ENCODE results near the gene TJP3.
A peak's percentile ranks its signal among the peaks of the same experiment; 100 is the strongest.
"Not testable (repeated sequence)": the region's sequence is repeated elsewhere in the genome, so short reads cannot be mapped to it uniquely, and the experiment has no call there.

TJP3 gene, protein sequence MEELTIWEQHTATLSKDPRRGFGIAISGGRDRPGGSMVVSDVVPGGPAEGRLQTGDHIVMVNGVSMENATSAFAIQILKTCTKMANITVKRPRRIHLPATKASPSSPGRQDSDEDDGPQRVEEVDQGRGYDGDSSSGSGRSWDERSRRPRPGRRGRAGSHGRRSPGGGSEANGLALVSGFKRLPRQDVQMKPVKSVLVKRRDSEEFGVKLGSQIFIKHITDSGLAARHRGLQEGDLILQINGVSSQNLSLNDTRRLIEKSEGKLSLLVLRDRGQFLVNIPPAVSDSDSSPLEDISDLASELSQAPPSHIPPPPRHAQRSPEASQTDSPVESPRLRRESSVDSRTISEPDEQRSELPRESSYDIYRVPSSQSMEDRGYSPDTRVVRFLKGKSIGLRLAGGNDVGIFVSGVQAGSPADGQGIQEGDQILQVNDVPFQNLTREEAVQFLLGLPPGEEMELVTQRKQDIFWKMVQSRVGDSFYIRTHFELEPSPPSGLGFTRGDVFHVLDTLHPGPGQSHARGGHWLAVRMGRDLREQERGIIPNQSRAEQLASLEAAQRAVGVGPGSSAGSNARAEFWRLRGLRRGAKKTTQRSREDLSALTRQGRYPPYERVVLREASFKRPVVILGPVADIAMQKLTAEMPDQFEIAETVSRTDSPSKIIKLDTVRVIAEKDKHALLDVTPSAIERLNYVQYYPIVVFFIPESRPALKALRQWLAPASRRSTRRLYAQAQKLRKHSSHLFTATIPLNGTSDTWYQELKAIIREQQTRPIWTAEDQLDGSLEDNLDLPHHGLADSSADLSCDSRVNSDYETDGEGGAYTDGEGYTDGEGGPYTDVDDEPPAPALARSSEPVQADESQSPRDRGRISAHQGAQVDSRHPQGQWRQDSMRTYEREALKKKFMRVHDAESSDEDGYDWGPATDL

DNA sequence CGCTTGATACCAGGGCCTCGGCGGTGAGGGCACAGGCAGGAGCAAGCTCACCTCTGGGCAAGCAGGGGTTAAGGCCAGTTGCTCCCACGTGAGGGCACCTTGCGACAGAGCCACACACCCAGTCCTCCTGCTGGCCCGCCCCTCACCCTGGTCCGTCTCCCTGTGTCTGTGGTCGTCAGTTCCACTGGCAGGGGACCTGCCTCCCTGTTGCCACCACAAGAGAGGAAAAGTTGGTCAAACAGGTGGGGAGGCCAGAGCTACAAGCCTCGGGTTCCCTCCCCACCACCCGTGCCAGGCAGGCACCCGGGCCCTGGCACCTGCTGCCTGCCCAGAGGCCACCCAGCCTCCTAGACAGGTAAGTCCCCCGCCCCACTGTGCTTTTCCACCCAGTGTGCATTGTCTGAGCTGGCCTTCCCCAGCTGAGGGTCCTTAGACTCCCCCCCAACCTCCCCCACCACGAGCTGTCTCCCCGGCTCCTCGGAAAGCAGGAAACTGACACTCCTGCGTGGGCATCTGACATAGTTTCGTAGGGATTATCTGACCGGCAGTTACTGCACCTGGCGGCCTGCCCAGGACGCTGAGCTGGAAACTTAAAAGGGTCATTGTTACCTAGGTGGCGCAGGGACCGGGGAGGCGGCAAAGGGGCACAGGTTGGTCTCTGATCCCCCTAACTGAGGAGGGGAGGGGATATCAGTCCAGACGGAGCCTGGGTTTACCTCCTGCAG is at the start of gene TJP3:
TSS of gene TJP3 (plus strand) at position 178 of the 725 bp plus-strand sequence. CDS start 20,049 bp downstream, outside the sequence.
- DNase-seq (ENCODE audit: low read depth in 2 of 2, low spot score in 1 of 2), result no peak

DNA sequence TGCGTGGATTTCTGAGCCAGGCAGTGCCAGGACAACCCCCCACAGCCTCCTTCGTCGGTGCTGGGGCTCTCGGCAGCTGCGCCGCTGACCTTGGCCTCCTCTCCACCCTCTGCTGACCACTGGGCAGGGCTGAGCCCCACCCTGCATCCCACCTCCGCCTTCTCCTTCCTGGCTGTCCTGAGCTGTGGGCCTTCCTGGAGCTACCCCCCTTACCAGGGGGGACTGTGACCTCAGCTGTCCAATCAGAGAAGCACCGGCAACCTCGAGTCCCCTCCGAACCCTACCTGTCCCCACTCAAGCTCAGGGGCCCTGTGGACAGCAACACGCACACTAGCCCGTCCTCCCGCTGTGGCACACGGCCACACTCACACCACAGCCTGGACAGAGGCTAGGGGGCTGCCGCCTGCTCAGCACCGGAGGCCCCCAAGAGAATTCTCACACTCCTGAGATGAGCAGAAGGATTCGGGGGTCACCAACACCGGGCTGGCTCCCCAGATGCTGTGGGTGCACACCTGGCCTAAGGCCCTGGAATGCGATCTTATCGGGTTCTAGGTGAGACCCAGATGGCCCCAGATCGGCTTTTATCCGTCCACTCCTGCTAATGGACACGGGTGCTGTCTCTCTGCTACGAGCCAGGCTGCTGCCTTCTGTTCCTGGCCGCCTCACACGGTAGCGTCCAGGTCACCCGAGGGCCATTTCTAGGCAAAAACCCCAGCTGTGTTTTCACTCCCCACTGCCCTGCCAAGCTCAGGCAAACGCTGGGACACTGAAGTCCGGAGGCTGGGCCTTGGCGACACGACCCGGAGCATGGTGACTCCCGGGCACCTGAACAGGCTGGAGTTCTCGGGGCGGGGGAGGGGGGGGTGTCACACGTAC is 49.1 kb upstream of the TJP3 start:
- no peak for DNase-seq (ENCODE audit: low read depth in 2 of 2, low spot score in 1 of 2)

DNA sequence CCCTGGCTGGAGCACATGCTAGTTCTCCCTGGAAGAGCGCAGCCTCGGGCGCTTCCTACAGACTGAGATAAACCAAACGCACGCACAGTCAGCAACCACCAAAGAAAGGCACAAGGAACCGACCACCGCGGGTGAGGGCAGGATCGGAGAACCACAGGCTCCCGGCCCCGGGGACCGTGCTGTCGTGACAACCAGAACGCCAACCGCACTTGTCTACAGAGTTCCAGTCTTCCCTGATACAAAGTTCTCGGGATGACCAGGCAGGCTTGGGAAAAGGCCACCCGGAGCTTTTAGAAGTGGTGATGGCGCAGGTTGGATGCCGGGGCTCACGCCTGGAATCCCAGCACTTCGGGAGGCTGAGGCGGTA is 48.5 kb upstream of the TJP3 start:
- no peak for DNase-seq (ENCODE audit: low read depth in 2 of 2, low spot score in 1 of 2)

DNA sequence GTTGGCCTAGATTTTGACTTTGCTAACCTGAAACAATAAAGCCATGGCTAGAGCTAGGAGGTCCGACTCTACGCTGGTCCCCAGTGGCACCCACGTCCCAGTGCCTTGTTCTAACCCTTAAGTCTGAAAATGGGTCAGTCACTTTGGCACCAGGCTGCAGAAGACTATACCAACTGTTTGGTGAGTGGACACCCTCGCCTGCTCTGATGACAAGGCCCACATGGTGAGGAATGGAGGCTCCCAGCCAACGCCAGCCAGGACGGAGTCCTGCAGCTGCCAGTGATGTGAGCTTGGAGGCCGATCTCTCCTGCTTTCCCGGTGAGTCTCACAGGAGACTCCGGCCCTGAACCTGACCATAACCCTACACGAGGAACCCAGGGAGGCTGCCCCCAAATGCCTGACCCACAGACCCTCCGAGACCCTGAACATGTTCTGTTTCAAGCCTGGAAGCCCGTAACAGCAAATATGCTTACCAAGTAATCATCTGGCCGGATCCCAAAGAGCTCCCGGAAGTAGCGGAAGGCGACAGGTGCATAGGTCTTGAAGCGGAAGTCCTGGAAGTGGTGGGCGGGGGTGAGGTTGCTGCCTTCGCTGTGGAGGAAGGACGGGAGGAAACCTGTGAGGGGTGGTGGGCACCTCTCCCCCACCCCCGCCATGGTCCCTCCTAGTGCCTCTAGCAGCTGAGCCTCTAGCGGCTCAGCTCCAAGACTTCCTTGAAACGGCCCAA is 47.5 kb upstream of the TJP3 start:
- no peak for DNase-seq (ENCODE audit: low read depth in 2 of 2, low spot score in 1 of 2)

DNA sequence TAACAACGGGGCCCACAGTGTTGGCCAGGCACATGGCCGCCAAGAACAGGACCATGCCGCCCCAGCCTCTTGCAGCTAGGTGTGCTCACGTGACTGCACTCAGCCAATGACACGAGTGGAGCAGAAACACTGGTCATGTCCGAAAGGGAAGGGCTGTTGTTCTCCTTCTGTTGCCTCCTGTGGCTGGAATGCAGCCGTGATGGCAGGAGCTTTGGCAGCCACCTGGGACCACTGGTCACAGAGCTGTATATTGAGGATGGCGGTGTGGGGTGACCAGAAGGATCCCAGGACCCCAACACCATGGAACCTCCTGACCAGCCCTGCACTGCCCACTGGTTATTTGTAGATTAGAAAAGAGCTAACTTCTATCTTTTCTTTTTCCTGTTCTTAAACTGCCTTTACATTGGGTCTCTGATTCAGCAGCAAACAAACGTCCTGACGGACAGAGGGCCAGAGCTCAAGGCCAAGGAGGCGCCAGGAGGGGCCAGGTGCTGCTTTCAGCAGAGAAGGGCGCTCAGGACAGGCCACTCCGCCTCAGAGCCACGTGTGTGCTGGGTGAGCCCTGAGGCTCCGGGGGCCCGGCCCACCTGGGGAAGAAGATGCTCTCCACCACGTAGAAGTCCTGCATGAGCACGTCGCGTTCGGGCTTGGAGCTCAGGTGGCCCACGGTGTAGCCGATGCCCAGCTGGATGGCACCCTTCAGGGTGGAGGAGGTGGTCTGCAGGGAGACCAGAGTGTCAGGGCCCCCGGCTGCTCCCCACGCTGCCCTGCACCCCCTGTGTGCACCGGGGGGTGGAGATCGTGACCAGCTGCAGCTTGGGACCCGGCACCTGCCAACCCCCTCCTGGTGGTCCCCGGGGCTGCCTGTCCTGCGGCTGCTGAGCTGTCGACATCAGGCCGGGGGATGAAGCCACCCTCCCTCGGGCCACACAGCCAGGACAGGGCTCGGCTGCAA is 46.6 kb upstream of the TJP3 start:
- DNase-seq (ENCODE audit: low read depth in 2 of 2, low spot score in 1 of 2), result no peak

DNA sequence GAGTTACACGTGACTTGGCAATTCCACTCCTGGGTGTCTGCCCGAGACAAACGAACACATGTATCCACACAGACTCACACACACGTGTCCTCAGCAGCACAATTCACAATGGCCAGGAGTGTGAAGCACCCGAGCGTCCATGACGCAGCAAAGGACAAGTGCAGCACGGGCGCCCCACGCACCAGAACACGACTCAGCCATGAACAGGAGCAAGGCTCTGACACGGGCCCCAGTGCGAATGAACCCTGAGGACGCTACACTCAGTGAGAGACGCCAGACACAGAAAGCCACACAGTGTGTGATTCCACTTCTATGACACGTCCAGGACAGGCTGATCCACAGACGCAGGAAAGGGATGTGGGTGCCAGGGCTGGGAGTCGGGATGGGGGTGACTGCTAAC is 44.3 kb upstream of the TJP3 start:
- no peak for DNase-seq (ENCODE audit: low read depth in 2 of 2, low spot score in 1 of 2)

DNA sequence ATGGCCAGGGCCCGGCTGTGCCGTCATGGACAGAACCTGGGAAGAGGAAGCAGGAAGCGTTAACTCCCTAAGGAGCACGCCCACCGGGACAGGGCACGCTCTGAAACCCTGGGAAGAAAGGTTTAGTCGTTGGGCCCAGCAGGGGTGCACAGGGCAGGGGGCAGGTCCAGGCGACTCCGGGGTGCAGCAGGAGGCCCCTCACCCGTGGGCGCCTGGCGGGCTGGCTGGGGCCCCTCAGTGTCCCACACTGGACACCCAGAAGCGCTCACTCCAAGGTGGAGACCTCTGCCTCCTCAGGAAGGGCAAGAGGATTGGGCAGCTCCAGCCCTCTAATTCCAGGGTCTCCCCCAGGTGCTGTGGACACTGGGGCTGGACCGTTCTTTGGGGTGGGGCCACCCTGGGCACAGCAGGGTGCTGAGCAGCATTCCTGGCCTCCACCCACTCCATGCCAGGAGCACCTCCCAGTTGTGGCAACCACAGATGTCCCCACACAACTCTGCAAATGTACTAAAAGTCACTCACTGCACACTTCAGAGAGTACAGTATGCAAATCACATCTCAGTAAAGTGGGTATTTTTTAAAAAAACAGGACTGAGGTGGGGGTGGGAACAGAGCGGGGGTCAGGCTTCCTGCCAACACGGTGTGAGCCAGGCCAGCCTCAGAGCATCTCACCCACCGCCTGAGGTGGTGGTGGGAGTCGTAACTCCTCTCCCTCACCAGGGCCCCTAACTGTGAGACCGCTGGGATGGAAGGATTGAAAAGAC is 43.1 kb upstream of the TJP3 start:
- no peak for DNase-seq (ENCODE audit: low read depth in 2 of 2, low spot score in 1 of 2)

DNA sequence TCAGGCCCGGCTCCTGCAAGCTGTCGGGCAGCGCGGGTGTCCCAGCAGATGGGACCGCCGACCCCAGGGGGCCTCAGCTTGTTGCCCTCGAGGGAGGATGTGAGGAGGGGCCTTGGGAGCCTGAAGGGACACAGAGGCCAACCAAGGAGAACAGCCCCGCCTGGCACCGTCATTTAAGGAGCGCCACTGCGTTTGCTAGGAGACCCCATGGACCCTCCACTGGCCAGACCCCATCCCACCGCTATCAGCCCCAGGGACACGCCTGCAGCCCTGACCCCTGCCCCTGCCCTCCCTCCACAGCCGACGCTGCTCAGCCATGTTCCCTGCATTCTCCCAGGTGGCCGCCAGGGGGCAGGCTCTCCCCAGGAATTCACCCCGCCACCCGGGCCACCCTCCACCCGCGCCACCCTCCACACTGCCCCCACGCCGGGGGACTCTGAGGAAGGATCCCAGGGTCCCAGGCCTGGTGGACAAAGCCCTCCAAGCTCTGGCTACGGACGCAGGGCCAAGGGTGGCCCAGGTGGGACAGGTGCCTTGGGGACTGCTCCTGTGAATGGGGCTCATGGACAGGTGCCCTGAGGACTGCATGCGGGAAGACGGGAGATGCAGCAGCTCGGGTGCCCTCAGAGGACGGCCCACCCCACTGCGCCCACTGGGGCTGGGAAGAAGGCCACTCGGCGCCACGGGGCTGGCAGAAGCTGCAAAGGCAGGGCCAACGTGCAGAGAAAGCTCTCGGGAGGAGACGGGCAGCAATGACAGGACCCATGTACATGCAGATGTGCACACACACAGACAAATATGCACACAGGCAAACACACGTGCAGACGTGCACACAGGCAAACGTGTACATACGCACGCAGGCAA is 42.3 kb upstream of the TJP3 start:
- DNase-seq (ENCODE audit: low read depth in 2 of 2, low spot score in 1 of 2), result peak; percentile 45 to 69

DNA sequence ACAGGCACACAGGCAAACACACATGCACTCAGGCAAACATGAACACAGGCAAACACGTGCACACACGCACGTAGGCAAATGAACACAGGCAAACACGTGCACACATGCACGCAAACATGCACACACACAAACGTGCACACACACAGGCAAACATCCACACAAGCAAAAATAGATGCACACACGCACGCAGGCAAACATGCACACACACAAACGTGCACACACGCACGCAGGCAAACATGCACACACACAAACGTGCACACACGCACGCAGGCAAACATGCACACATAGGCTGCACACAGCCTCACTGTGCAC is 41.7 kb upstream of the TJP3 start:
- not testable (repeated sequence) for DNase-seq (ENCODE audit: low read depth in 2 of 2, low spot score in 1 of 2)

DNA sequence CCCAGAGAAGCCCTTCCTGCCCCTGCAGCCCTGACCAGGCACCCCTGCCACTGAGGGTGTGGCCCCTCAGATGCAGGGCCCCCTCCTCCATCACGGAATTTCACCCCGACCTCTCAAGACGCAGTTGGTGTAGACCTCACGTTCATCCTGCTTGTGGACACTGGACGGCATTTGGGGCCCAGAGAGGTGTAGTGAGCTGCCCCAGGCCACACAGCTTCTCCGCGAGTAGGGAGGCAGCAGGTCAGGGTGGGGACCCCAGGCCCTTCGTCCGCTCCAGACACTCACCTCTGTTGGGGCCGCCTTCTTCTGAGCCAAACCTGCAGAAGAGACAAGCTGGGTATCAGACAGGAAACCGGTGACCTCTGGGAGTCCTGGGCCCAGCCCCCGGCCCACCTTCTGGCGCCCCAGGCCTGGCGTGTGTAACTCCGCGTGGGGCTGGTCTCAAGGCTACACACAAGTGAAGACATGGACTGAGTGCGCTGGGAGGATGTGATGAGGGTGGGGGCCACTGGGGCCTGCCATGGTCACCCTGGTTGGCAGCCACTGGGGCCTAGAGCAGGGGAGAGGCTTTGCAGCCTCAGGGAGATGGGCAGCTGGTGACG is 41.0 kb upstream of the TJP3 start:
- no peak for DNase-seq (ENCODE audit: low read depth in 2 of 2, low spot score in 1 of 2)

DNA sequence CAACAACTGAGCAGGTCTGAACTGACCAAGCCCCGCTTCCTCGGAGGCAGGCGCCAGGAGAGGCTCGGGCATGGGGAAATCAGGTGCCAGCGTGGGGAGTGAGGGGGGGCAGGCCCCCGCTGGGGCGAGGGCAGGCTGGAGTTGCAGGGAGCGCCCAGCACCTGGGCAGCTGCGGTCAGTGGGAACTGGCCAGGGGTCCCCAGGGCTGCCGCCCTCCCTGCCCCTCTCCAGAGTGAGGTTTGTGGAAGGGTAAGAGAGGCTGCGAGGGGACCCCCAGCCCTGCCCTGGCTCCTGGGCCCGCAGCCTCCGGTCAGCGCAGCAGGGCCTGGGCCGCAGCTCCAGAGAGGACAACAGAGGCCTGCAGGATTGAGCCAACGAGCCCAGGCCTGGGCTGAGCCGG is 40.4 kb upstream of the TJP3 start:
- no peak for DNase-seq (ENCODE audit: low read depth in 2 of 2, low spot score in 1 of 2)

DNA sequence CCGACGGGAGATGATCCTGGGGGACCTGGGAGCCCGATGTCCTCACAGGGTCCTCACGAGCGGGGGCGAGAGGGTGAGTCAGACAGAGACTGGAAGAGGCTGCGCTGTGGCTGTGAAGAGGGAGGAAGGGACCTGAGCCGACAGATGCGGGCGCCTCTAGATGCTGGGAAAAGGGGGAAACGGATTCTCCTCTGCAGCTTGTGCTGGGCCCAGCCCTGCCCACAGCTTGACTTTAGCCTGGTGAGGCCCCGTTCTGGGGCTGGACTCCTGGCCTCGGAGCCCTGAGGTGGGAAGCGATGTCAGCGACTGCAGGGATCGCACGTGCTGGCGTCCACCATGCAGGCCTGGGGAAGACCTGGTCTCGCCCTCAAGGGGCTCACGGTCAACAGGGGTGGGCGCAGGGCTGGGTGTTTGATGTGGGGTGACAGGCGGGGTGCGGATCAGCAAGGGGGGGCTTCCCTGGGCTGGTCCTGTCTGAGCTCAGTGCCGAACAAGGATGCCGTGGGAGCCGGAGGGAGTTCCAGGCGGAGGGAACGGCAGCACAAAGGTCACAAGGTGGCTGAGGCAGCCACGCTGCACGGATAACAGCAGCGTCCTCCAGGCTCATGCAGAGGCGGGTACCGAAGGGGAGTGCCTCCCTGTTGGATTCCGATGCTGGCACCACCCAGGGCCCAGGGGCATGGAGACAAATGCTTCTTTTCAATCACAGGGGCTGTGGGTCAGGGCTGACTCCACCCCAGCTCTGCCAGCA is 39.7 kb upstream of the TJP3 start:
- no peak for DNase-seq (ENCODE audit: low read depth in 2 of 2, low spot score in 1 of 2)

DNA sequence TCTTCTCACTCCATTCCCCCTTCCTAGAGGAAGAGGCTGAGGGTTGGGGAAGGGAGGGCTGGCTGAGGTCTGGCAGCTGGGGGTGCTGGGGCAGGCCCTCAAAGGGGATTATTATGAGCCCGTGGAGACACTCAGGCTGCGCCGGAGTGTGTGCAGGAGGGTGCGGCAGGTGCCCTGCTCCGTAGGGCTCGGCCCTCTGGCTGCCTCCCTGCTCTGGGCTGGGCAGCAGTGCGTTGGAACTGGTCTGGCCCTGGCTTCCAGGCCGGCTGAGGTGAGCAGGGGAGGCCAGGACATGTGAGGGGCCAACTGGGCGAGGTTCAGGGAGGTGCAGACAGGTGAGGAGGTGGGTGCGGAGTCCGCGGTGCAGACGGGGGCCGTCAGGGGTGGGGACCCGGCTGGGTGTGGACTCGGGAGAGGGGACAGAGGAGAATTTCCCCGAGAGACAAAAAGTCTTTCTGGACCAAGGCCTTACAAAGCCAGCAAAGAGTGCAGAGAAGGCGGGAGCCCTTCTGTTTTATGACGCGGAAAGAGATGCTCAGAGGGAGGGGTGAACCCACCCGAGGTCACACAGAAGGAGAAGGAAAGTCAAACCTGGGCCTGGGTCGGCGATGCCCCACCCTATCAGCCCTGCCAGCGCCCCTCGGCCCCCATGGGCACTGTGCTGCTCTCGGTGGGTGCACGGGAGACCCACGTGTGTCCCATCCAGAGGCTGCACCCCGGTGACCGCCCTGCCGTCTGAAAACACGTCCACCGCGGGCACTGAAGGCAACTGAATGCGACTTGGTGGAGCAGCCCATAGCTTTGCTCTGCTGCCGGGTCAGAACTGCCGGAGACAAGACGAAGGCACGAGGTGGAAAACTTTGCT is 38.9 kb upstream of the TJP3 start:
- no peak for DNase-seq (ENCODE audit: low read depth in 2 of 2, low spot score in 1 of 2)

DNA sequence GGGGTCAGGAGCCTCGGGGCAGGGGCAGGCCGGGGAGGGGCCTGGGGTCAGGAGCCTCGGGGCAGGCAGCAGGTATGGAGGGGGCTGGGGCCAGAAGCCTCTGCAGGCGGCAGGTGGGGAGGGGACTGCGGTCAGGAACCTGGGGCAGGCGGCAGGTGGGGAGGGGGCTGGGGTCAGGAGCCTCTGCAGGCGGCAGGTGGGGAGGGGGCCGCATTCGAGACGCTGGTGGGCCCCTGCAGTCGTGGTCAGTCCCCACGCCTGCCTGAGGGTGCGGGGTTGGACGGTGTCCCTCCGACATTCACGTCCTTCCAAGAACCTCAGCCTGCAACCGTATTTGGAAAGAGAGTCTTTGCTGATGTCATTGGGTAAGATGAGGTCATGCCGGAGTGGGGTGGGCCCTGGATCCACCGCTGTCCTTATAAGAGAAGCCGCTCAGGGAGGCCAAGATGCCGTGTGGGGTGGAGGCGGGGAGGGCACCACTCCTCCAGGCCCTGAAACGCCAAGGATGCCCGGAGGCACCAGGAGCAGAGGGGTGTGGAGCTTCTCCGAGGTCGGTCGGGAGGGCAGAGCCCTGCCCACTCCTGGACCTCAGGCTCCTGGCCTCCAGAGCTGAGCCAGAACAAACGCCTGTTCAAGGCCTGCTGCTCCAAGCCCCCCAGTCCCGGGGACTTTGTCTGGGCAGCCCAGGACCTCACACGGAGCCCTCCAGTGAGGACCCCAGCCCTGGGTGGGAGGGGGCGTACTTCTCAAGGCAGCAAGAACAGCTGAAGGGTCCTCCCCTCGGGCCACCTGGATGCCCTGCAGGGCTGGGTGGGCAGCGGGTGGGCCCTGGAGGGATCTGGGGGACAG is 38.0 kb upstream of the TJP3 start:
- no peak for DNase-seq (ENCODE audit: low read depth in 2 of 2, low spot score in 1 of 2)

All from stimulated activated CD8-positive, alpha-beta memory T cell treated with anti-CD3 and anti-CD28 coated beads, Interleukin-4, amount 100 ng/mL, for 4 hours (primary cell).